Heart left ventricle (tissue), 13 donors: ENCODE results near the gene FMO1.

Experiments used
- POLR2A ChIP-seq, 2 donors: fragments of 450-650 bp; IDR thresholded peaks; one replicate each; pipeline ENCODE4 v1.6.1; 2017; ENCODE audit warnings: antibody characterized with exemption in 2 of 2, mild to moderate bottlenecking in 2 of 2, moderate library complexity in 2 of 2
- TF ChIP-seq, protein P1 (sequence below), 12 donors: fragments of 200-600 bp; sonication (generic) in 4 of 12; IDR thresholded peaks; one replicate each; pipeline versions ENCODE4 v1.5.0 to v1.8.0; 2018 to 2022; ENCODE audit warnings: antibody characterized with exemption in 12 of 12, mild to moderate bottlenecking in 5 of 12
- donor health status: ischemic (EF 13 %, LVEDD 7.1; RV severe dilation, severe dysfunction).
- donor health status: DM: no; HTN: yes; CAD: no.
- donor health status: DM: no; HTN: no; CAD: no.
- donor health status: ischemic (EF 25% LVEDD 6.9; RV normal size, moderate dysfunction).
- donor health status: ischemic (EF 25% LVEDD 5.7; RV mildly dilated, moderate dysfunction).
- donor health status: ischemic (EF 35%, LVEDD 5.7; RV mildly dilated, moderate dysfunction).
- donor health status: nonischemic (EF 11% LVEDD 7.7; RV severe dilation, severe dysfunction).
- donor health status: DM: yes; HTN: yes; CAD: no.
- donor health status: PGD.
- donor health status: ischemic (EF 29% LVEDD 5.4; RV normal size, mild dysfunction).
- donor health status: nonischemic (EF 23%, LVEDD 6.1; RV moderate dilation, normal function).

DNA sequence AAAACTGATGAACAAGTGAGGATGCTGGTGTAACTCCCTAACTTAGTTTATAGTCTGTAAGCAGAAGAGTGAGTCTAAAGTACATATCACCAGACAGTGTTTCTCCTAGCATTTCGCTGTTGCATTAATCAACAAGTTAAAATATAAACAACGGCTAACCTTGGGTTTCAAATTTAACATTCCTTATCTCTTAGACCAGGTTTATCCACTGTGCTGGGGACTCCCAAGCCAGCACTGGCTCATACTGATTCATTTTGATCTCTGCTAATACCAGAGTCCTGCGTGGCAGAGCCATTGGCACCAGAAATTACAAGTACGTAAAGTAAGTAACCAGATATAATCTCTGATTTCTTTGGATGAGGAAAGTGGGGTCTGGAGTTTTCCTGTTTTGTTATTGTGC lies at the start of gene FMO1:
- TF ChIP-seq, protein P1, sequence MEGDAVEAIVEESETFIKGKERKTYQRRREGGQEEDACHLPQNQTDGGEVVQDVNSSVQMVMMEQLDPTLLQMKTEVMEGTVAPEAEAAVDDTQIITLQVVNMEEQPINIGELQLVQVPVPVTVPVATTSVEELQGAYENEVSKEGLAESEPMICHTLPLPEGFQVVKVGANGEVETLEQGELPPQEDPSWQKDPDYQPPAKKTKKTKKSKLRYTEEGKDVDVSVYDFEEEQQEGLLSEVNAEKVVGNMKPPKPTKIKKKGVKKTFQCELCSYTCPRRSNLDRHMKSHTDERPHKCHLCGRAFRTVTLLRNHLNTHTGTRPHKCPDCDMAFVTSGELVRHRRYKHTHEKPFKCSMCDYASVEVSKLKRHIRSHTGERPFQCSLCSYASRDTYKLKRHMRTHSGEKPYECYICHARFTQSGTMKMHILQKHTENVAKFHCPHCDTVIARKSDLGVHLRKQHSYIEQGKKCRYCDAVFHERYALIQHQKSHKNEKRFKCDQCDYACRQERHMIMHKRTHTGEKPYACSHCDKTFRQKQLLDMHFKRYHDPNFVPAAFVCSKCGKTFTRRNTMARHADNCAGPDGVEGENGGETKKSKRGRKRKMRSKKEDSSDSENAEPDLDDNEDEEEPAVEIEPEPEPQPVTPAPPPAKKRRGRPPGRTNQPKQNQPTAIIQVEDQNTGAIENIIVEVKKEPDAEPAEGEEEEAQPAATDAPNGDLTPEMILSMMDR (IDR thresholded peaks at IDR 0.05): no peak
- TF ChIP-seq POLR2A (IDR thresholded peaks at IDR 0.05): no peak
